T-helper 2 cell treated with Interferon-gamma antibody and Interleukin-4, amounts not matched to agents 5 μg/mL and 100 μg/mL, for 36 hours (primary cell): ENCODE results near the gene DDAH1.
A peak's percentile ranks its signal among the peaks of the same experiment; 100 is the strongest.

ENCODE experiments used
- DNase-seq: peaks from one replicate; pipeline ENCODE4 v3.0.0; 2021; ENCODE audit warnings: low spot score
- H3K27ac Mint-ChIP-seq: one replicate; pipeline ENCODE4 v1.8.0; 2021; ENCODE audit warnings: mild to moderate bottlenecking, mixed read lengths
- H3K27me3 Mint-ChIP-seq: one replicate; pipeline ENCODE4 v1.8.0; 2021; ENCODE audit warnings: low read depth, mixed read lengths
- H3K36me3 Mint-ChIP-seq: one replicate; pipeline ENCODE4 v1.8.0; 2021; ENCODE audit warnings: low read depth, mixed read lengths
- H3K4me1 Mint-ChIP-seq: one replicate; pipeline ENCODE4 v1.8.0; 2021; ENCODE audit warnings: low read depth, mixed read lengths
- H3K4me3 Mint-ChIP-seq: one replicate; pipeline ENCODE4 v1.8.0; 2022; ENCODE audit warnings: mild to moderate bottlenecking, moderate library complexity, mixed read lengths
- H3K9me3 Mint-ChIP-seq: one replicate; pipeline ENCODE4 v1.8.0; 2021; ENCODE audit warnings: mixed read lengths

The DDAH1 gene

GRCh38 chr1:85326336-85326735, 138.6 kb downstream of the DDAH1 start:
- Mint-ChIP-seq H3K36me3 (no peaks in the 10 kb centered on the region), H3K27me3 (peaks cover 40% of the 10 kb centered on the region), H3K4me3 (no peak overlapping the region), H3K4me1 (peaks cover 2% of the 10 kb centered on the region), H3K9me3 (no peaks in the 10 kb centered on the region), H3K27ac (no peak overlapping the region)
- DNase-seq: no peak

GRCh38 chr1:85325920-85326319, 139.0 kb downstream of the DDAH1 start:
- Mint-ChIP-seq H3K27me3 (peaks cover 40% of the 10 kb centered on the region), H3K27ac (no peak overlapping the region), H3K36me3 (no peaks in the 10 kb centered on the region), H3K9me3 (no peaks in the 10 kb centered on the region), H3K4me3 (no peak overlapping the region), H3K4me1 (peaks cover 3% of the 10 kb centered on the region)
- DNase-seq: no peak

GRCh38 chr1:85323770-85324169, 141.2 kb downstream of the DDAH1 start:
- H3K27ac Mint-ChIP-seq: no peak overlapping the region
- H3K9me3 Mint-ChIP-seq: no peaks in the 10 kb centered on the region
- H3K4me3 Mint-ChIP-seq: no peak overlapping the region
- H3K27me3 Mint-ChIP-seq: peaks cover 41% of the 10 kb centered on the region
- no peak for DNase-seq
- H3K36me3 Mint-ChIP-seq: no peaks in the 10 kb centered on the region
- H3K4me1 Mint-ChIP-seq: peaks cover 6% of the 10 kb centered on the region

GRCh38 chr1:85322655-85323054, 142.3 kb downstream of the DDAH1 start:
- H3K27ac Mint-ChIP-seq: no peak overlapping the region
- H3K4me3 Mint-ChIP-seq: no peak overlapping the region
- no peak for DNase-seq
- H3K4me1 Mint-ChIP-seq: peaks cover 6% of the 10 kb centered on the region
- H3K36me3 Mint-ChIP-seq: no peaks in the 10 kb centered on the region
- no peaks in the 10 kb centered on the region for H3K9me3 Mint-ChIP-seq
- peaks cover 48% of the 10 kb centered on the region for H3K27me3 Mint-ChIP-seq

- no peak overlapping the region for H3K4me3 Mint-ChIP-seq
- peaks cover 55% of the 10 kb centered on the region for H3K27me3 Mint-ChIP-seq
- no peaks in the 10 kb centered on the region for H3K9me3 Mint-ChIP-seq
- no peaks in the 10 kb centered on the region for H3K36me3 Mint-ChIP-seq
- peaks cover 6% of the 10 kb centered on the region for H3K4me1 Mint-ChIP-seq
- H3K27ac Mint-ChIP-seq: no peak overlapping the region
- peak; percentile 68 for DNase-seq
Observed at GRCh38 chr1:85321237-85321964, 143.6 kb downstream of the DDAH1 start.

GRCh38 chr1:85320371-85321131, 144.4 kb downstream of the DDAH1 start:
- Mint-ChIP-seq H3K27ac (no peak overlapping the region), H3K27me3 (peaks cover 57% of the 10 kb centered on the region), H3K9me3 (no peaks in the 10 kb centered on the region), H3K36me3 (no peaks in the 10 kb centered on the region), H3K4me3 (no peak overlapping the region), H3K4me1 (peaks cover 6% of the 10 kb centered on the region)
- DNase-seq: no peak

- DNase-seq: no peak
- Mint-ChIP-seq H3K4me1 (peaks cover 6% of the 10 kb centered on the region), H3K36me3 (no peaks in the 10 kb centered on the region), H3K4me3 (no peak overlapping the region), H3K27ac (no peak overlapping the region), H3K27me3 (peaks cover 55% of the 10 kb centered on the region), H3K9me3 (no peaks in the 10 kb centered on the region)
Observed at GRCh38 chr1:85319931-85320330, 145.0 kb downstream of the DDAH1 start.

GRCh38 chr1:85319491-85319890, 145.5 kb downstream of the DDAH1 start:
- no peak for DNase-seq
- H3K4me1 Mint-ChIP-seq: peaks cover 6% of the 10 kb centered on the region
- H3K36me3 Mint-ChIP-seq: no peaks in the 10 kb centered on the region
- peaks cover 55% of the 10 kb centered on the region for H3K27me3 Mint-ChIP-seq
- H3K27ac Mint-ChIP-seq: no peak overlapping the region
- no peak overlapping the region for H3K4me3 Mint-ChIP-seq
- no peaks in the 10 kb centered on the region for H3K9me3 Mint-ChIP-seq

- H3K4me1 Mint-ChIP-seq: peaks cover 6% of the 10 kb centered on the region
- H3K36me3 Mint-ChIP-seq: no peaks in the 10 kb centered on the region
- no peak overlapping the region for H3K4me3 Mint-ChIP-seq
- H3K9me3 Mint-ChIP-seq: no peaks in the 10 kb centered on the region
- H3K27ac Mint-ChIP-seq: no peak overlapping the region
- H3K27me3 Mint-ChIP-seq: peaks cover 60% of the 10 kb centered on the region
- DNase-seq: no peak
Observed at GRCh38 chr1:85318217-85318616, 146.7 kb downstream of the DDAH1 start.

GRCh38 chr1:85317560-85317959, 147.4 kb downstream of the DDAH1 start:
- Mint-ChIP-seq H3K4me3 (no peak overlapping the region), H3K4me1 (peaks cover 6% of the 10 kb centered on the region), H3K9me3 (no peaks in the 10 kb centered on the region), H3K36me3 (no peaks in the 10 kb centered on the region), H3K27me3 (peaks cover 63% of the 10 kb centered on the region), H3K27ac (no peak overlapping the region)
- DNase-seq: no peak

GRCh38 chr1:85316321-85316720, 148.6 kb downstream of the DDAH1 start:
- no peaks in the 10 kb centered on the region for H3K9me3 Mint-ChIP-seq

GRCh38 chr1:85315789-85316188, 149.2 kb downstream of the DDAH1 start:
- H3K36me3 Mint-ChIP-seq: no peaks in the 10 kb centered on the region
- no peak overlapping the region for H3K4me3 Mint-ChIP-seq
- peaks cover 2% of the 10 kb centered on the region for H3K4me1 Mint-ChIP-seq
- H3K9me3 Mint-ChIP-seq: no peaks in the 10 kb centered on the region
- H3K27me3 Mint-ChIP-seq: peaks cover 71% of the 10 kb centered on the region
- H3K27ac Mint-ChIP-seq: no peak overlapping the region
- no peak for DNase-seq

More at GRCh38 chr1:85316321-85316720, 148.6 kb downstream of the DDAH1 start:
- Mint-ChIP-seq H3K27me3 (peaks cover 70% of the 10 kb centered on the region), H3K36me3 (no peaks in the 10 kb centered on the region), H3K4me1 (peaks cover 4% of the 10 kb centered on the region), H3K27ac (no peak overlapping the region), H3K4me3 (no peak overlapping the region)
- no peak for DNase-seq

- H3K27ac Mint-ChIP-seq: no peak overlapping the region
Observed at GRCh38 chr1:85314726-85315125, 150.2 kb downstream of the DDAH1 start.

GRCh38 chr1:85313888-85314696, 150.9 kb downstream of the DDAH1 start:
- H3K27ac Mint-ChIP-seq: no peak overlapping the region
- H3K4me3 Mint-ChIP-seq: no peak overlapping the region
- no peaks in the 10 kb centered on the region for H3K9me3 Mint-ChIP-seq
- DNase-seq: no peak
- H3K27me3 Mint-ChIP-seq: peaks cover 74% of the 10 kb centered on the region
- H3K4me1 Mint-ChIP-seq: no peaks in the 10 kb centered on the region
- no peaks in the 10 kb centered on the region for H3K36me3 Mint-ChIP-seq

More at GRCh38 chr1:85314726-85315125, 150.2 kb downstream of the DDAH1 start:
- Mint-ChIP-seq H3K27me3 (peaks cover 72% of the 10 kb centered on the region), H3K36me3 (no peaks in the 10 kb centered on the region), H3K4me3 (no peak overlapping the region), H3K9me3 (no peaks in the 10 kb centered on the region), H3K4me1 (no peaks in the 10 kb centered on the region)
- no peak for DNase-seq
